Dendritic cell treated with granulocyte-macrophage colony-stimulating factor and Interleukin-4, amounts not matched to agents 40 ng/mL and 50 ng/mL, for 4 days (primary cell): ENCODE results near the gene RNF32.
"Not testable (repeated sequence)": the region's sequence is repeated elsewhere in the genome, so short reads cannot be mapped to it uniquely, and the experiment has no call there.

Experiments used
- H3K27ac Mint-ChIP-seq: one replicate; pipeline ENCODE4 v1.8.0; 2022; ENCODE audit warnings: mild to moderate bottlenecking, mixed read lengths
- H3K27me3 Mint-ChIP-seq: one replicate; pipeline ENCODE4 v1.8.0; 2022; ENCODE audit warnings: mild to moderate bottlenecking, mixed read lengths
- H3K36me3 Mint-ChIP-seq: one replicate; pipeline ENCODE4 v1.8.0; 2022; ENCODE audit warnings: low read depth, mixed read lengths
- H3K4me1 Mint-ChIP-seq: one replicate; pipeline ENCODE4 v1.8.0; 2022; ENCODE audit warnings: low read depth, mixed read lengths
- H3K4me3 Mint-ChIP-seq: one replicate; pipeline ENCODE4 v1.8.0; 2022; ENCODE audit warnings: mild to moderate bottlenecking, moderate library complexity, mixed read lengths
- H3K9me3 Mint-ChIP-seq: one replicate; pipeline ENCODE4 v1.8.0; 2022; ENCODE audit warnings: mixed read lengths
- intact Hi-C: fragments of 100-400 bp; cut with micrococcal nuclease; formaldehyde crosslinking; loops from one replicate; pipeline ENCODE4 v1.15.0; 2022

Gene RNF32

DNA sequence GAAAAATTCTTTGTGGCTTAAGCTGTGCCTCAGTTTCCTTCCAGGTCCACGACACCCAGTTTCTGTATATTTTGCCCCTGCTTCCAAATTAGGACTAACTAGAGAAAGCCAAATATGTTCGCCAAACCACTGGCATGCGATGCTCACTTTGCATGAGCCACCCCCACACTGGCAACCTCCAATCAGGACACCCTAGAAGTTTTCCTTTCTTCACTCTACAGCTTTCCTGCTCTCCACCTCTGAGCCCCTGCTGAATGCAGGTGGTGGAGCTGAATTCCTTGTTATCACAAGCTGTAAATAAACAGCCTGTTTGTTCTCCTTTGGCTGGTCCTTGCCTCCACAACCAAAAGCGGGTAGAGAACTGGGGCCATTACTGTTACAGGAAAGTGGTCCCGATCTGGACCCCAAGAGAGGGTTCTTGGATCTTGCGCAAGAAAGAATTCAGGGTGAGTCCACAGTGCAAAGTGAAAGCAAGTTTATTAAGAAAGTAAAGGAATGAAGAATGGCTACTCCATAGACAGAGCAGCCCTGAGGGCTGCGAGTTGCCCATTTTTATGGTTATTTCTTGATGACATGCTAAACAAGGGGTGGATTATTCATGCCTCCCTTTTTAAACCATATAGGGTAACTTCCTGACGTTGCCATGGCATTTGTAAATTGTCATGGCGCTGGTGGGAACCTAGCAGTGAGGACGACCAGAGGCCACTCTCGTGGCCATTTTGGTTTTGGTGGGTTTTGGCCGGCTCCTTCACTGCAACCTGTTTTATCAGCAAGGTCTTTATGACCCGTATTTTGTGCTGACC, 20.9 kb upstream of the RNF32 start:
- H3K4me3 Mint-ChIP-seq, H3K4me1 Mint-ChIP-seq, H3K27ac Mint-ChIP-seq, intact Hi-C loops, H3K9me3 Mint-ChIP-seq, H3K36me3 Mint-ChIP-seq: not testable (repeated sequence)
- H3K27me3 Mint-ChIP-seq, result peaks cover 60% of the 10 kb centered on the region

GRCh38 chr7:156620291-156620675, 20.3 kb upstream of the RNF32 start:
- H3K27me3 Mint-ChIP-seq, result peaks cover 57% of the 10 kb centered on the region
- H3K4me3 Mint-ChIP-seq, result no peak overlapping the region
- H3K27ac Mint-ChIP-seq, result no peak overlapping the region
- H3K4me1 Mint-ChIP-seq, result peaks cover 6% of the 10 kb centered on the region
- intact Hi-C loops, result no loop called here
- H3K9me3 Mint-ChIP-seq, result no peaks in the 10 kb centered on the region
- H3K36me3 Mint-ChIP-seq, result no peaks in the 10 kb centered on the region

GRCh38 chr7:156621652-156622051, 18.9 kb upstream of the RNF32 start:
- Mint-ChIP-seq H3K36me3 (no peaks in the 10 kb centered on the region), H3K27ac (no peak overlapping the region), H3K27me3 (peaks cover 44% of the 10 kb centered on the region), H3K4me3 (no peak overlapping the region), H3K9me3 (no peaks in the 10 kb centered on the region), H3K4me1 (peaks cover 6% of the 10 kb centered on the region)
- intact Hi-C loops, result no loop called here

DNA sequence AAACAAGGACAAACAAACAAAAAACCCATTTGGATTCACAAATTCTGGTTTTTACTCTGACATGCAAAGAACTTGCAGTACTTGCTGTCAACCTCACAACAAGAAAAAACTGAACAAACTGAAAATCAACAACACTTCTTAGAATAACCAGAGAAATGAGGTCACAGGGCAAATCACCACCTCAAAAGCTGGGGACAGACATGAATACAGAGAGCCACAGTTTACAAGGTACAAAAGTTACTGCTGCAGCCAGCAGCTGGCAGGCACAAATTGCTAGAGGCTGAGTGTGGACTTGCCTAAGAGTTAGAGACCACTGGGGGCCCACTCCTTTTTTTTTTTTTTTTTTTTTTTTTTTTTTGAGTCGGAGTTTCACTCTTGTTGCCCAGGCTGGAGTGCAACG, 15.0 kb upstream of the RNF32 start:
- intact Hi-C loops, result no loop called here
- Mint-ChIP-seq H3K4me1 (no peaks in the 10 kb centered on the region), H3K27ac (no peak overlapping the region)

DNA sequence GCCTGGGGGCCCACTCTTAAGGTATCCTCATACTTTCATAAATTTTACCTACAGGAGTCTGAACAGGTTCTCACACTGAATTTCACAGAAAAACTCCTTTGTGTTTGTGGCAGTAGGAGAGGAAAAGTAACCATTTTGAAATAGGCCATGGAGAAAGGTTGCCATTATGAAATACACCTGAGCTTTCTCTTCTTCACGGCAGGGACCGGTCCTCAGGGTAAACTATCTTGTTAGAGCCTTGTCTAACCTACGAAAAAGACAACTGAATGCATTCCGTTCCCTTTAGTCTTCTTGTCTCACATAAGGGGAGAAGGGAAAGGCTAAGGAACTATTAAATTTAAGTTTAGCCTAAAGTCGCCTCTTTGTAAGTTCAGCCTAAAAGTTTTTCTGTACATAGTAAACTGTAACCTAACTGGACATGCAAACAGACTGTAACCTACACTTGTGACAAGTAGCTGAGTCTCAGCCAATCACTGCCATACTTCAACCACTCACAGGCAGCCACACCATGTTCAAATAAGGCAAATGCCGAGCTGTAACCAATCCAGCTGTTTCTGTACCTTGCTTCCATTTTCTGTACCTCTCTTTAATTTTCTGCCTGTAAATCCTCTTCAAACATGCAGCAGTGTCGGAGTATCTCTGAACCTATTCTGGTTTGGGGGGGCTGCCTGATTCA, 14.2 kb upstream of the RNF32 start:
- Mint-ChIP-seq H3K27me3 (peaks cover 17% of the 10 kb centered on the region), H3K4me1 (no peaks in the 10 kb centered on the region), H3K27ac (no peak overlapping the region), H3K36me3 (no peaks in the 10 kb centered on the region), H3K4me3 (no peak overlapping the region), H3K9me3 (peaks cover 29% of the 10 kb centered on the region)
- intact Hi-C loops, result no loop called here

More for the DNA sequence above, 15.0 kb upstream of the RNF32 start:
- Mint-ChIP-seq H3K9me3 (peaks cover 25% of the 10 kb centered on the region), H3K4me3 (no peak overlapping the region), H3K27me3 (peaks cover 17% of the 10 kb centered on the region), H3K36me3 (no peaks in the 10 kb centered on the region)

GRCh38 chr7:156628562-156628961, 12.0 kb upstream of the RNF32 start:
- H3K4me1 Mint-ChIP-seq, result no peaks in the 10 kb centered on the region
- intact Hi-C loops, result no loop called here
- no peaks in the 10 kb centered on the region for H3K36me3 Mint-ChIP-seq
- H3K9me3 Mint-ChIP-seq, result peaks cover 29% of the 10 kb centered on the region
- H3K27me3 Mint-ChIP-seq, result peaks cover 10% of the 10 kb centered on the region
- H3K27ac Mint-ChIP-seq, result no peak overlapping the region
- H3K4me3 Mint-ChIP-seq, result no peak overlapping the region

GRCh38 chr7:156629873-156630272, 10.7 kb upstream of the RNF32 start:
- Mint-ChIP-seq H3K4me3 (no peak overlapping the region), H3K9me3 (peaks cover 29% of the 10 kb centered on the region), H3K4me1 (no peaks in the 10 kb centered on the region), H3K27me3 (peaks cover 14% of the 10 kb centered on the region), H3K36me3 (no peaks in the 10 kb centered on the region), H3K27ac (no peak overlapping the region)
- intact Hi-C loops, result no loop called here

GRCh38 chr7:156634117-156634516, 6.5 kb upstream of the RNF32 start:
- peaks cover 19% of the 10 kb centered on the region for H3K27me3 Mint-ChIP-seq
- peaks cover under 1% of the 10 kb centered on the region for H3K36me3 Mint-ChIP-seq
- intact Hi-C loops, result no loop called here
- no peak overlapping the region for H3K4me3 Mint-ChIP-seq
- no peak overlapping the region for H3K27ac Mint-ChIP-seq
- H3K9me3 Mint-ChIP-seq, result peaks cover 29% of the 10 kb centered on the region
- H3K4me1 Mint-ChIP-seq, result no peaks in the 10 kb centered on the region

GRCh38 chr7:156635529-156636385, 4.8 kb upstream of the RNF32 start:
- peaks cover 27% of the 10 kb centered on the region for H3K27me3 Mint-ChIP-seq
- H3K4me3 Mint-ChIP-seq, result no peak overlapping the region
- H3K36me3 Mint-ChIP-seq, result peaks cover 10% of the 10 kb centered on the region
- intact Hi-C loops, result no loop called here
- peaks cover 22% of the 10 kb centered on the region for H3K9me3 Mint-ChIP-seq
- peaks cover 10% of the 10 kb centered on the region for H3K4me1 Mint-ChIP-seq
- H3K27ac Mint-ChIP-seq, result no peak overlapping the region

DNA sequence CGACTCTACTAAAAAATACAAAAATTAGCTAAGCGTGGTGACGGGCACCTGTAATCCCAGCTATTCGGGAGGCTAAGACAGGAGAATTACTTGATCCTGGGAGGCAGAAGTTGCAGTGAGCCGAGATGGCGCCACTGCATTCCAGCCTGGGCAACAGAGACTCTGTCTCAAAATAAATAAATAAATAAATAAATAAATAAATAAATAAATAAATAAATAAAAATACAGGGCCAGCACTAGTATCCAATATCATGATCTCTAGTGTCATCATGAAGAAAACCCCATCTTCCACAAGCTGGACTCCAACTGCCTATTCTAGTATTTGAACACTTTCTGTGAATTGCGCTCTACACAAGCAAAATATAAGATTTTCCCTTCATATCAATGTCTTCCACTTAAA, 3.5 kb upstream of the RNF32 start:
- intact Hi-C loops, result not testable (repeated sequence)

DNA sequence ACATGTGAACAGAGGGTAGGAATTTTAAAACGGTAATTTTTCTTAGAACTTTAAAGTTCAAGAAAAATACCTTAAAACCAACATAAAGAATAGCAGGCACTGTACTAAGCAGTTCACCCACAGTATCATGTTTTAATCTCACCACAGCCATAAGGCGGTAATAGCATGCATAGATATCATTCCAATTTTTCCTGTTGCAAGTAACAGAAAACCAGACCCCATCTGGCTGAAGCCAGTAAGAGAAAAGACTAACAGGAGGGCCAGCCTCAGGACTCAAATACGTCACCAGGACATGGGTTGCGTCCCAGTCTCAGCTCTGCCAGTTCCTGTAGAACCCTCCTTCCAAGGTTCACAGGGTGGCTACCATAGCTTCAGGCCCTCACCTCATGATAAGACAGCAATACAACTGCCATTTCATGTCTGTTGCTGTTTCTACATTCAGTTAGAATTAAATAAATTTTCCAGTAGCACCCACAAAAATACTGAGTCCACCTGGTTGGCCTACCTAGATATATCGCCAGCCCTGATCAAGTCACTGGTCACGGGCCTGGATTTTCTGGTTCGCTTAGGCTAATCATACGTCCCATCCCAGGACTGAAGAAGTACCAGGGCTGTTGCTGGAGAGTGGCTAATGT, 2.0 kb upstream of the RNF32 start:
- intact Hi-C loops, result no loop called here
- peaks cover 34% of the 10 kb centered on the region for H3K27me3 Mint-ChIP-seq
- H3K4me3 Mint-ChIP-seq, result no peak overlapping the region

More for the DNA sequence above, 3.5 kb upstream of the RNF32 start:
- Mint-ChIP-seq H3K27me3 (peaks cover 31% of the 10 kb centered on the region), H3K36me3 (peaks cover 10% of the 10 kb centered on the region), H3K4me1 (peaks cover 14% of the 10 kb centered on the region), H3K9me3 (peaks cover 21% of the 10 kb centered on the region)
- H3K4me3 Mint-ChIP-seq, H3K27ac Mint-ChIP-seq: not testable (repeated sequence)

DNA sequence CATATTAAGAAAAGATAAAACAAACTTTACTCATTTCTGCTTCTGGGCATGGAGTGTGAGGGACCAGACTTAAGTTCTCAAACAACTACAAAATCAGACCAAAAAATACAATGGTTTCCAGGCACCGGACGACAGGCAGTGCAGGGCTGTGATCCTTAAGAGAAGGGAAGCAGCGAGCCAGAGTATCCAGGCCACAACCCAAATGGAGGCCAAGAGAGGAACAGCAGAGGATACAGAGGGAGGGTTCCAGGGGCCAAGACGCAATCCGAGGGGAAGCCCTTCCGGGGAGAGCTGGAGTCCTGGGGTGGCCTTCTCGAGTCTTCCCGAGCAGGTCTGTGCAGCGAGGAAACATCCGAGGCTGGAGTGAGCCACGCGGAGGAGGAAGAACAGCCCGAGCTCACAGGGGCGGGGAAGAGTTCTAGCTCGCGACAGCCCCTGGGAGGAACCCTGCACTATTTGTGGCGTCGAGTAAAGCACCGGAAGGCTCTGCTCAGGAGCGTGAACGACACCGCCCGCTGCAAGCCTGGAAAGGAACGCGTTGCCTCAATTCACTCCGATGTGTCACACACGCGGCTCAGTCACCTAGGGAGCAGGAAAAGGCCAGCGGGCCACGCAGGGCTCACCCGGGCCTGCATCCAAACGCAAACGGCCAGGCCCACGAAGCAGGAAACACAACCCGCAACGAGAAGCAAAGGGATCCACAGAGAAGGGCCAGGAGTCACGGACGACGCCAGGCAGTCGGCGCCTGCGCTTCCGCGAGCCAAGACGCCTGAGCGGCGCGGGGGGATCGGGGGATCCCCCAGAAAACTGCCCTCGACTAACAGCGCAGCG, 933 bp upstream of the RNF32 start:
- intact Hi-C loops, result loop anchor here (5.0 to 10.0 kb wide), 2 partner anchors 175 to 253 kb away; partner anchors contain the start of gene LMBR1
- Mint-ChIP-seq H3K4me3 (peak overlapping the region; percentile 84), H3K36me3 (peaks cover 10% of the 10 kb centered on the region), H3K4me1 (peaks cover 14% of the 10 kb centered on the region), H3K27me3 (peaks cover 32% of the 10 kb centered on the region), H3K27ac (peak overlapping the region; percentile 86), H3K9me3 (peaks cover 21% of the 10 kb centered on the region)

More for the DNA sequence above, 2.0 kb upstream of the RNF32 start:
- peaks cover 10% of the 10 kb centered on the region for H3K36me3 Mint-ChIP-seq
- peaks cover 14% of the 10 kb centered on the region for H3K4me1 Mint-ChIP-seq
- peaks cover 21% of the 10 kb centered on the region for H3K9me3 Mint-ChIP-seq
- no peak overlapping the region for H3K27ac Mint-ChIP-seq
